SK-N-SH treated with all-trans-retinoic acid at 6 μM for 48 hours (cell line): ENCODE measurements around the gene MYO9B.
"Not testable (repeated sequence)": the region's sequence is repeated elsewhere in the genome, so short reads cannot be mapped to it uniquely, and the experiment has no call there.

ENCODE experiments used
- ATAC-seq: fragments of 200-7000 bp; cut with Tn5 transposase; 3 replicates; pipeline ENCODE4 v1.9.1; 2020; ENCODE audit warnings: mild to moderate bottlenecking, moderate library complexity
- BACH2 ChIP-seq: fragments of 250-450 bp; sonication (Bioruptor Pico); IDR thresholded peaks from 2 replicates; pipeline ENCODE4 v1.9.0; 2021; ENCODE audit warnings: mild to moderate bottlenecking, borderline replicate concordance
- CREB5 ChIP-seq: fragments of 250-450 bp; sonication (Bioruptor Pico); IDR thresholded peaks from 2 replicates; pipeline ENCODE4 v1.5.1; 2020; ENCODE audit warnings: low read depth, mild to moderate bottlenecking, moderate library complexity
- CSDC2 ChIP-seq: fragments of 250-450 bp; sonication (Bioruptor Pico); IDR thresholded peaks from 2 replicates; pipeline ENCODE4 v1.5.0; 2020; ENCODE audit warnings: mild to moderate bottlenecking, moderate library complexity
- CSRNP3 ChIP-seq: fragments of 250-450 bp; sonication (Bioruptor Pico); IDR thresholded peaks from 2 replicates; pipeline ENCODE4 v1.5.1; 2021; ENCODE audit warnings: mild to moderate bottlenecking, moderate library complexity
- ESRRG ChIP-seq: fragments of 250-450 bp; sonication (Bioruptor Pico); IDR thresholded peaks from 2 replicates; pipeline ENCODE4 v1.6.1; 2021; ENCODE audit warnings: mild to moderate bottlenecking
- PATZ1 ChIP-seq: fragments of 250-450 bp; sonication (Bioruptor Pico); IDR thresholded peaks from 2 replicates; pipeline ENCODE4 v1.8.0; 2020; ENCODE audit warnings: mild to moderate bottlenecking, moderate library complexity, borderline replicate concordance
- RARB ChIP-seq: fragments of 250-450 bp; sonication (Bioruptor Pico); IDR thresholded peaks from 2 replicates; pipeline ENCODE4 v1.8.0; 2021; ENCODE audit warnings: mild to moderate bottlenecking, moderate library complexity
- SNAI2 ChIP-seq: fragments of 250-450 bp; sonication (Bioruptor Pico); IDR thresholded peaks from 2 replicates; pipeline ENCODE4 v1.5.0; 2020; ENCODE audit warnings: mild to moderate bottlenecking, moderate library complexity
- TCF4 ChIP-seq: fragments of 250-450 bp; sonication (Bioruptor Pico); IDR thresholded peaks from 2 replicates; pipeline ENCODE4 v1.8.0; 2021; ENCODE audit warnings: mild to moderate bottlenecking, moderate library complexity, borderline replicate concordance
- TOX ChIP-seq: fragments of 250-450 bp; sonication (Bioruptor Pico); IDR thresholded peaks from 2 replicates; pipeline ENCODE4 v1.8.0; 2021; ENCODE audit warnings: mild to moderate bottlenecking, moderate library complexity, borderline replicate concordance
- TSHZ2 ChIP-seq: fragments of 250-450 bp; sonication (Bioruptor Pico); IDR thresholded peaks from 2 replicates; pipeline ENCODE4 v1.5.0; 2020; ENCODE audit warnings: mild to moderate bottlenecking, moderate library complexity
- ZC3H10 ChIP-seq: fragments of 250-450 bp; sonication (Bioruptor Pico); IDR thresholded peaks from 2 replicates; pipeline ENCODE4 v1.5.1; 2021; ENCODE audit warnings: mild to moderate bottlenecking, moderate library complexity
- ZFP3 ChIP-seq: fragments of 250-450 bp; sonication (Bioruptor Pico); IDR thresholded peaks from 2 replicates; pipeline ENCODE4 v1.5.0; 2020; ENCODE audit warnings: mild to moderate bottlenecking, moderate library complexity
- ZFP30 ChIP-seq: fragments of 450-650 bp; formaldehyde crosslinking; IDR thresholded peaks from 2 replicates; pipeline ENCODE4 v1.5.0; 2022; ENCODE audit warnings: mild to moderate bottlenecking, moderate library complexity
- ZNF565 ChIP-seq: fragments of 450-650 bp; formaldehyde crosslinking; conservative IDR thresholded peaks from 2 replicates; pipeline ENCODE4 v1.5.0; 2020; ENCODE audit warnings: low read depth, mild to moderate bottlenecking, moderate library complexity
- ZNF70 ChIP-seq: fragments of 450-650 bp; formaldehyde crosslinking; IDR thresholded peaks from 2 replicates; pipeline ENCODE4 v1.5.0; 2020; ENCODE audit warnings: mild to moderate bottlenecking, moderate library complexity
- ZNF8 ChIP-seq: fragments of 450-650 bp; formaldehyde crosslinking; IDR thresholded peaks from 2 replicates; pipeline ENCODE4 v1.5.0; 2020; ENCODE audit warnings: mild to moderate bottlenecking, moderate library complexity

MYO9B gene

GRCh38 chr19:17105556-17105955, 30.0 kb downstream of the MYO9B start (continued):
- TF ChIP-seq ZC3H10 (CRISPR knock-in tag) (no peak), ZFP3 (CRISPR knock-in tag) (no peak), TSHZ2 (CRISPR knock-in tag) (no peak)
- TF ChIP-seq, all 23 proteins: peak for 0

- not testable (repeated sequence) for ATAC-seq
Measured at GRCh38 chr19:17106964-17107363, 31.4 kb downstream of the MYO9B start.

- ATAC-seq: peak; percentile 98
- peak; percentile 15; the same call in 1 of the 2 replicates for TF ChIP-seq ZFP3 (CRISPR knock-in tag)
- no peak for TF ChIP-seq BACH2
- peak; percentile 87; the same call in 1 of the 2 replicates for TF ChIP-seq PATZ1
- no peak for TF ChIP-seq ZNF70 (CRISPR knock-in tag)
- TF ChIP-seq TSHZ2 (CRISPR knock-in tag): no peak
- TF ChIP-seq, all 23 proteins: peak for 2
Measured at GRCh38 chr19:17107546-17108452, 32.2 kb downstream of the MYO9B start.

GRCh38 chr19:17108453-17108784, 32.8 kb downstream of the MYO9B start:
- no peak for ATAC-seq
- TF ChIP-seq ZC3H10 (CRISPR knock-in tag) (no peak), CSRNP3 (CRISPR knock-in tag) (no peak), TCF4 (CRISPR knock-in tag) (no peak), CREB5 (no peak), SNAI2 (no peak), ZFP30 (CRISPR knock-in tag) (no peak), ZNF70 (CRISPR knock-in tag) (no peak), TOX (CRISPR knock-in tag) (no peak), RARB (CRISPR knock-in tag) (no peak), ZNF8 (CRISPR knock-in tag) (no peak), ESRRG (CRISPR knock-in tag) (no peak), CSDC2 (CRISPR knock-in tag) (no peak), PATZ1 (no peak), ZNF565 (CRISPR knock-in tag) (no peak)
- TF ChIP-seq, all 23 proteins: peak for 0
